ENCODE results near the gene APOF. TPM values are rescaled to one million over a fixed set of nuclear protein-coding genes. Genes with fewer than 3 reads are reported as not detected.

The APOF gene
- total RNA-seq, 1 experiment from 2014 or later = not detected

Other genes starting within 250 kb of the APOF start
- gene RPL41, start 246.2 kb downstream of the APOF start, total RNA-seq (2014; rRNA removed; shearing (Covaris generic)) = 3,225 and 5,126 TPM in 2 replicates
- gene ZC3H10, start 244.6 kb downstream of the APOF start, total RNA-seq (2014; rRNA removed; shearing (Covaris generic)) = 2.9 and 3.3 TPM in 2 replicates
- 108 and 114 TPM in 2 replicates for gene ESYT1, start 234.6 kb downstream of the APOF start, total RNA-seq (2014; rRNA removed; shearing (Covaris generic))
- 115 and 166 TPM in 2 replicates for gene MYL6B, start 210.3 kb downstream of the APOF start, total RNA-seq (2014; rRNA removed; shearing (Covaris generic))
- gene MYL6, start 204.5 kb downstream of the APOF start, total RNA-seq (2014; rRNA removed; shearing (Covaris generic)) = 1,669 and 1,953 TPM in 2 replicates
- gene SMARCC2, start 173.4 kb downstream of the APOF start, total RNA-seq (2014; rRNA removed; shearing (Covaris generic)) = 10.5 and 18.4 TPM in 2 replicates
- gene RNF41, start 140.9 kb downstream of the APOF start, total RNA-seq (2014; rRNA removed; shearing (Covaris generic)) = 66.6 and 71.6 TPM in 2 replicates
- gene NABP2, start 138.5 kb downstream of the APOF start, total RNA-seq (2014; rRNA removed; shearing (Covaris generic)) = 20.2 and 33.0 TPM in 2 replicates
- not detected in 2 replicates for gene SLC39A5, start 132.8 kb downstream of the APOF start, total RNA-seq (2014; rRNA removed; shearing (Covaris generic))
- 6.2 and 9.0 TPM in 2 replicates for gene ANKRD52, start 104.5 kb downstream of the APOF start, total RNA-seq (2014; rRNA removed; shearing (Covaris generic))
- 22.3 and 24.2 TPM in 2 replicates for gene COQ10A, start 95.9 kb downstream of the APOF start, total RNA-seq (2014; rRNA removed; shearing (Covaris generic))
- 56.9 and 64.5 TPM in 2 replicates for gene CS, start 62.5 kb downstream of the APOF start, total RNA-seq (2014; rRNA removed; shearing (Covaris generic))
- 153 and 218 TPM in 2 replicates for gene CNPY2, start 46.9 kb downstream of the APOF start, total RNA-seq (2014; rRNA removed; shearing (Covaris generic))
- gene PAN2, start 28.9 kb downstream of the APOF start, total RNA-seq (2014; rRNA removed; shearing (Covaris generic)) = 16.9 and 18.0 TPM in 2 replicates
- gene IL23A, start 24.0 kb downstream of the APOF start, total RNA-seq (2014; rRNA removed; shearing (Covaris generic)) = 1.3 and 5.3 TPM in 2 replicates
- 25.6 and 26.9 TPM in 2 replicates for gene STAT2, start 2.8 kb downstream of the APOF start, total RNA-seq (2014; rRNA removed; shearing (Covaris generic))
- gene TIMELESS, start 86.6 kb upstream of the APOF start, total RNA-seq (2014; rRNA removed; shearing (Covaris generic)) = 33.3 and 37.4 TPM in 2 replicates
- gene MIP, start 91.8 kb upstream of the APOF start, total RNA-seq (2014; rRNA removed; shearing (Covaris generic)) = not detected in 2 replicates
- gene SPRYD4, start 105.7 kb upstream of the APOF start, total RNA-seq (2014; rRNA removed; shearing (Covaris generic)) = 2.5 and 2.8 TPM in 2 replicates
- 0.12 and 1.2 TPM in 2 replicates for gene GLS2, start 125.3 kb upstream of the APOF start, total RNA-seq (2014; rRNA removed; shearing (Covaris generic))
- gene RBMS2, start 159.0 kb upstream of the APOF start, total RNA-seq (2014; rRNA removed; shearing (Covaris generic)) = 3.4 and 3.8 TPM in 2 replicates

Measured in G401 (cell line).